ENCODE data around the gene ATRNL1.

- TF ChIP-seq, protein P1, sequence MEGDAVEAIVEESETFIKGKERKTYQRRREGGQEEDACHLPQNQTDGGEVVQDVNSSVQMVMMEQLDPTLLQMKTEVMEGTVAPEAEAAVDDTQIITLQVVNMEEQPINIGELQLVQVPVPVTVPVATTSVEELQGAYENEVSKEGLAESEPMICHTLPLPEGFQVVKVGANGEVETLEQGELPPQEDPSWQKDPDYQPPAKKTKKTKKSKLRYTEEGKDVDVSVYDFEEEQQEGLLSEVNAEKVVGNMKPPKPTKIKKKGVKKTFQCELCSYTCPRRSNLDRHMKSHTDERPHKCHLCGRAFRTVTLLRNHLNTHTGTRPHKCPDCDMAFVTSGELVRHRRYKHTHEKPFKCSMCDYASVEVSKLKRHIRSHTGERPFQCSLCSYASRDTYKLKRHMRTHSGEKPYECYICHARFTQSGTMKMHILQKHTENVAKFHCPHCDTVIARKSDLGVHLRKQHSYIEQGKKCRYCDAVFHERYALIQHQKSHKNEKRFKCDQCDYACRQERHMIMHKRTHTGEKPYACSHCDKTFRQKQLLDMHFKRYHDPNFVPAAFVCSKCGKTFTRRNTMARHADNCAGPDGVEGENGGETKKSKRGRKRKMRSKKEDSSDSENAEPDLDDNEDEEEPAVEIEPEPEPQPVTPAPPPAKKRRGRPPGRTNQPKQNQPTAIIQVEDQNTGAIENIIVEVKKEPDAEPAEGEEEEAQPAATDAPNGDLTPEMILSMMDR (IDR thresholded peaks at IDR 0.05): no peak
- TF ChIP-seq REST (IDR thresholded peaks at IDR 0.05) (no peak), EP300 (IDR thresholded peaks at IDR 0.05) (no peak), NR3C1 (IDR thresholded peaks at IDR 0.05) (no peak), ESRRA (IDR thresholded peaks at IDR 0.05; ENCODE audit: borderline replicate concordance, low read length) (no peak)
Observed at GRCh38 chr10:115795964-115796363, 702.8 kb downstream of the ATRNL1 start.

Measured in A549 (cell line).